HPDE6-E6E7 (cell line): Measurements from ENCODE around the gene IGF2BP3.

Experiments
- DNase-seq: peaks from one replicate; pipeline ENCODE4 v3.0.0; 2011; ENCODE audit warnings: missing footprints; ENCODE audit errors: extremely low spot score

The IGF2BP3 gene

GRCh38 chr7:23377134-23377533, 93.2 kb downstream of the IGF2BP3 start:
- peak; percentile 27 for DNase-seq

- DNase-seq: no peak
These were observed 96.9 kb downstream of the IGF2BP3 start for GRCh38 chr7:23373151-23374004.

- DNase-seq: no peak
These were observed 97.7 kb downstream of the IGF2BP3 start for GRCh38 chr7:23372611-23373010.

- no peak for DNase-seq
These were observed 98.6 kb downstream of the IGF2BP3 start for GRCh38 chr7:23371654-23372053.

- DNase-seq: no peak
These were observed 100.4 kb downstream of the IGF2BP3 start for GRCh38 chr7:23369695-23370404.

GRCh38 chr7:23369100-23369499, 101.2 kb downstream of the IGF2BP3 start:
- DNase-seq: no peak

GRCh38 chr7:23358152-23358674, 112.1 kb downstream of the IGF2BP3 start:
- no peak for DNase-seq

GRCh38 chr7:23357190-23358093, 112.8 kb downstream of the IGF2BP3 start:
- peak; percentile 55 for DNase-seq

GRCh38 chr7:23356726-23357125, 113.6 kb downstream of the IGF2BP3 start:
- no peak for DNase-seq

GRCh38 chr7:23356168-23356567, 114.1 kb downstream of the IGF2BP3 start:
- no peak for DNase-seq

GRCh38 chr7:23353172-23353571, 117.1 kb downstream of the IGF2BP3 start:
- DNase-seq: no peak

- DNase-seq: no peak
These were observed 119.8 kb downstream of the IGF2BP3 start for GRCh38 chr7:23350466-23350865.

- no peak for DNase-seq
These were observed 120.7 kb downstream of the IGF2BP3 start for GRCh38 chr7:23349484-23350157.

- peak; percentile 77 for DNase-seq
These were observed 122.6 kb downstream of the IGF2BP3 start for GRCh38 chr7:23347682-23348180.

GRCh38 chr7:23347033-23347681, 123.1 kb downstream of the IGF2BP3 start:
- no peak for DNase-seq

GRCh38 chr7:23346316-23346715, 124.0 kb downstream of the IGF2BP3 start:
- DNase-seq: no peak

- DNase-seq: no peak
These were observed 124.7 kb downstream of the IGF2BP3 start for GRCh38 chr7:23345601-23346000.

- no peak for DNase-seq
These were observed 126.3 kb downstream of the IGF2BP3 start for GRCh38 chr7:23343806-23344475.

GRCh38 chr7:23343102-23343501, 127.2 kb downstream of the IGF2BP3 start:
- DNase-seq: no peak
